Endothelial cell of umbilical vein (primary cell): ENCODE results near the gene KRTAP10-8. TPM values are rescaled to one million over a fixed set of nuclear protein-coding genes. Genes with fewer than 3 reads are reported as not detected.
"Not testable (repeated sequence)": the region's sequence is repeated elsewhere in the genome, so short reads cannot be mapped to it uniquely, and the experiment has no call there.

Experiments
- BruUV-seq: library from RNA; stranded (reverse); fragments of 400-500 nt; replicated peaks from 2 replicates; lab custom pipeline; 2021; lab: Mats Ljungman, UMichigan
- CTCF ChIA-PET: fragments of 300-600, 350-600 bp; sonication (Branson Sonifier 250); formaldehyde crosslinking; loops from one replicate; lab custom pipeline; 2021; ENCODE audit warnings: antibody characterized with exemption, inconsistent platforms; lab: Charles Lee
- POLR2A ChIA-PET: fragments of 300-600, 350-600 bp; sonication (Branson Sonifier 250); formaldehyde crosslinking; loops from one replicate; lab custom pipeline; 2021; ENCODE audit warnings: antibody characterized with exemption, inconsistent platforms; lab: Charles Lee
- DNase-seq: peaks from one replicate; pipeline ENCODE4 v3.0.0-alpha.2; 2011; ENCODE audit warnings: low read depth, low spot score
- FAIRE-seq: peaks from 2 replicates; lab custom pipeline; 2011; peaks lifted over from hg19 to GRCh38; lab: Jason Lieb, UNC
- H2AFZ ChIP-seq: 2 replicates; pipeline ENCODE4 v1.6.0; 2012; ENCODE audit warnings: low read depth, low read length, control low read depth, inconsistent platforms
- H3K27ac ChIP-seq: 2 replicates; pipeline ENCODE4 v1.5.1; 2011; ENCODE audit warnings: low read depth, mild to moderate bottlenecking, control low read depth, low read length, moderate library complexity; ENCODE audit not compliant: insufficient read depth
- H3K27me3 ChIP-seq, 2 experiments: 2 replicates each; pipeline versions ENCODE4 v1.6.0 to v1.6.1; 2011; ENCODE audit warnings: low read length in 2 of 2, mixed read lengths in 1 of 2; ENCODE audit not compliant: control insufficient read depth in 2 of 2, insufficient read depth in 2 of 2
- H3K36me3 ChIP-seq, 2 experiments: 2 replicates in 1 of 2; 3 replicates in 1 of 2; pipeline ENCODE4 v1.5.1; 2011; ENCODE audit warnings: low read length in 2 of 2, mild to moderate bottlenecking in 1 of 2, moderate library complexity in 1 of 2; ENCODE audit not compliant: control insufficient read depth in 2 of 2, insufficient read depth in 2 of 2; ENCODE audit errors: extremely low read depth in 1 of 2
- H3K4me1 ChIP-seq: 3 replicates; pipeline ENCODE4 v1.5.1; 2011; ENCODE audit warnings: mild to moderate bottlenecking, low read length; ENCODE audit not compliant: control insufficient read depth, insufficient read depth; ENCODE audit errors: extremely low read depth
- H3K4me2 ChIP-seq: 2 replicates; pipeline ENCODE4 v1.6.1; 2011; ENCODE audit warnings: low read length, control low read depth, mixed read lengths; ENCODE audit not compliant: insufficient read depth
- H3K4me3 ChIP-seq, 3 experiments: fragments of 200-600 bp in 1 of 3; sonication (generic), shearing (Covaris generic) in 1 of 3; replicated peaks in 1 of 3; 2 replicates each; pipeline ENCODE4 v1.5.1; 2011 to 2016; ENCODE audit warnings: control low read depth in 3 of 3, low read length in 3 of 3, mild to moderate bottlenecking in 2 of 3, inconsistent platforms in 1 of 3, low read depth in 1 of 3, moderate library complexity in 1 of 3; ENCODE audit not compliant: insufficient read depth in 1 of 3
- H3K79me2 ChIP-seq: 2 replicates; pipeline ENCODE4 v1.6.0; 2012; ENCODE audit warnings: low read length, inconsistent platforms; ENCODE audit not compliant: control insufficient read depth, insufficient read depth
- H3K9ac ChIP-seq: replicated peaks from 2 replicates; pipeline ENCODE3; 2011; ENCODE audit warnings: low read length, control low read depth; ENCODE audit not compliant: insufficient read depth; ENCODE audit errors: extremely low read depth
- H3K9me1 ChIP-seq: replicated peaks from 3 replicates; pipeline ENCODE4 v1.6.0; 2011; ENCODE audit warnings: mild to moderate bottlenecking, low read length; ENCODE audit not compliant: control insufficient read depth, insufficient read depth; ENCODE audit errors: extremely low read depth
- H3K9me3 ChIP-seq: replicated peaks from 2 replicates; pipeline ENCODE4 v1.5.1; 2012; ENCODE audit warnings: low read length, inconsistent platforms; ENCODE audit not compliant: control insufficient read depth, insufficient read depth
- H4K20me1 ChIP-seq: replicated peaks from 2 replicates; pipeline ENCODE3; 2011; ENCODE audit warnings: mild to moderate bottlenecking, low read length; ENCODE audit not compliant: control insufficient read depth, insufficient read depth; ENCODE audit errors: extremely low read depth
- CTCF ChIP-seq, 2 donors: IDR thresholded peaks; 1 replicate in 1 of 2; 2 replicates in 1 of 2; pipeline ENCODE4 v1.5.1; 2011; ENCODE audit warnings: low read length in 2 of 2, mild to moderate bottlenecking in 2 of 2, moderate library complexity in 2 of 2, control low read depth in 1 of 2, inconsistent platforms in 1 of 2, low read depth in 1 of 2; ENCODE audit not compliant: insufficient read depth in 1 of 2; ENCODE audit errors: extremely low read depth in 1 of 2
- EZH2 ChIP-seq: IDR thresholded peaks from 2 replicates; pipeline ENCODE4 v1.6.1; 2012; ENCODE audit warnings: borderline replicate concordance, low read depth, mild to moderate bottlenecking, moderate library complexity, low read length, inconsistent platforms; ENCODE audit not compliant: severe bottlenecking
- FOS ChIP-seq: IDR thresholded peaks from 2 replicates; pipeline ENCODE4 v1.6.1; 2011; ENCODE audit warnings: mild to moderate bottlenecking, low read length, moderate library complexity, borderline replicate concordance; ENCODE audit not compliant: insufficient read depth
- GATA2 ChIP-seq: IDR thresholded peaks from 2 replicates; pipeline ENCODE4 v1.7.0; 2011; ENCODE audit warnings: low read depth, mild to moderate bottlenecking, moderate library complexity, mixed read lengths, low read length; ENCODE audit not compliant: insufficient read length, insufficient read depth
- JUN ChIP-seq: IDR thresholded peaks from 2 replicates; pipeline ENCODE4 v1.6.1; 2011; ENCODE audit warnings: borderline replicate concordance, low read depth; ENCODE audit not compliant: insufficient read length, insufficient read depth
- MYC ChIP-seq: IDR thresholded peaks from one replicate; pipeline ENCODE4 v1.6.1; 2011; ENCODE audit warnings: mild to moderate bottlenecking, low read depth, low read length
- POLR2A ChIP-seq: IDR thresholded peaks from 2 replicates; pipeline ENCODE4 v1.6.1; 2012; ENCODE audit warnings: low read depth, mild to moderate bottlenecking, control low read depth, low read length
- POLR2AphosphoS5 ChIP-seq: IDR thresholded peaks from 2 replicates; pipeline ENCODE4 v1.6.1; 2012; ENCODE audit warnings: low read depth, mild to moderate bottlenecking, control low read depth, low read length, moderate library complexity; ENCODE audit not compliant: insufficient read depth
- dilution Hi-C: fragments of 300-500 bp; cut with MboI; formaldehyde crosslinking; loops from one replicate; pipeline ENCODE4 v1.15.0; 2019; ENCODE audit warnings: low sequenced_read_pairs; ENCODE audit not compliant: extremely low pct_ligation_motif_present
- intact Hi-C: fragments of 100-400 bp; cut with micrococcal nuclease; formaldehyde crosslinking; loops from one replicate; pipeline ENCODE4 v1.10.0; 2022
- polyA plus RNA-seq, 4 experiments: library from polyadenylated mRNA; depleted of rRNA in 3 of 4; stranded (reverse) in 3 of 4; unstranded in 1 of 4; fragments of >200 nt; gene quantifications; 2 replicates each; pipeline versions ENCODE4 v1.2.1 to v1.2.3, GENCODE V29; 2011 to 2012; ENCODE audit warnings: missing spikeins in 1 of 4
- total RNA-seq: library from RNA; stranded (reverse); gene quantifications from 2 replicates; pipeline ENCODE4 v1.2.3, GENCODE V29; 2021
- TF ChIP-seq, protein P1 (sequence below): IDR thresholded peaks from 2 replicates; pipeline ENCODE4 v1.6.1; 2011; ENCODE audit not compliant: insufficient read depth, insufficient read length

Gene KRTAP10-8
- total and polyA plus RNA-seq, 2 donors (not counting 3 experiments of a cell fraction or from before 2014, with no cell fraction given), result not detected

- H3K9ac ChIP-seq, dilution Hi-C loops, H3K27ac ChIP-seq, H3K9me1 ChIP-seq, H3K27me3 ChIP-seq, H3K4me1 ChIP-seq, H3K4me2 ChIP-seq, H2AFZ ChIP-seq, intact Hi-C loops, H3K9me3 ChIP-seq, H4K20me1 ChIP-seq, DNase-seq, H3K4me3 ChIP-seq, H3K36me3 ChIP-seq, H3K79me2 ChIP-seq, POLR2A ChIA-PET, FAIRE-seq, BruUV-seq: not testable (repeated sequence)
- CTCF ChIA-PET, result interaction anchor here (0.6 to 1.2 kb wide), 2 partner anchors 9 to 118 kb away, joined by 3 to 4 read pairs; partner anchors contain the start of gene KRTAP10-6
Observed at GRCh38 chr21:44601091-44601490, 10.8 kb upstream of the KRTAP10-8 start.

DNA sequence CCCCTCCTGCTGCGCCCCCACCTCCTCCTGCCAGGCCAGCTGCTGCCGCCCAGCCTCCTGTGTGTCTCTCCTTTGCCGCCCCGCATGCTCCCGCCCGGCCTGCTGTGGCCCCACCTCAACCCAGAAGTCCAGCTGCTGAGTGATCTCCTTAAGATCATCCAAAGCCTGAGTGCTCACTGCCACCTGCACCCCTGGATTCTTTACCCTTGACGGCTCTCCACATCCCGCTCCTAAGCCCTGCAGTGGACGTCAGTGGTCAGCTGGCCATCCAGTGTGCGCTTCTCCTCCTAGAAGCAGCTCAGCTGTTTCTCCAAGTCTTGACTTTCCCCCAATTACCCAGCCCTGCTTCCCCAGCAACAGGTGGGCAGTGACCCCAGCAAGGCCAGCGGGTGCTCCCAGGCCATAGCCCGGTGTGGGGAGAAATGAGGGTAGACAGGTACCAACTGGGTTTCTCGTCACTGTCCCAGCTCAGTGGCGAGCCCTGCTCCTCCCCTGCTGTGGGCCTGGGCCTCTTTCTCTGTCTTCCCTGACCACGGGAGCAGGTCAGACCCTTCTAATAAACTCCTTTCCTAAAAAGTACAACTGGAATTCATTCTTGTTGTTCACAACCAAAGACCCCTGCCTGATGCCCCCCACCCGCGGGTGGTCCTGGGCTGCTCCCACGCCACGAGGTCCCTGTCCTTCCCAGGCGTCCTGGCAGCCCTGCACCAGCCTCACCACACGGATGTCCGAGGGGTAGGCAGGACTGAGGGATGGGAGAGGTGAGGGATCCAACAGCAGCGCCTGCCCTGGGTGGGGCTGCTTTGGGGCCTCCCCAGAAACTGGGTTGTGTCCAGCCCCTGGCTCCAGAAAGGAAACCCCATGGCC is 10.1 kb upstream of the KRTAP10-8 start:
- Histone ChIP-seq H3K27me3 (peaks cover 0 to 5% of the 10 kb centered on the region in 2 experiments), H3K9me3 (no peaks in the 10 kb centered on the region), H3K36me3 (no peaks in the 10 kb centered on the region), H3K9me1 (no peaks in the 10 kb centered on the region), H3K9ac (no peak overlapping the region), H3K4me3 (no peak overlapping the region), H3K4me1 (no peaks in the 10 kb centered on the region), H3K4me2 (no peak overlapping the region), H4K20me1 (no peaks in the 10 kb centered on the region), H3K27ac (no peak overlapping the region), H3K79me2 (no peaks in the 10 kb centered on the region), H2AFZ (no peak overlapping the region)
- ChIA-PET CTCF (no interaction called here), POLR2A (no interaction called here)
- no peak for DNase-seq
- intact Hi-C loops (no loop called here), dilution Hi-C loops (no loop called here)
- BruUV-seq, result no TSS peak
- no peak for FAIRE-seq
- TF ChIP-seq POLR2A, result no peak
- TF ChIP-seq, protein P1, sequence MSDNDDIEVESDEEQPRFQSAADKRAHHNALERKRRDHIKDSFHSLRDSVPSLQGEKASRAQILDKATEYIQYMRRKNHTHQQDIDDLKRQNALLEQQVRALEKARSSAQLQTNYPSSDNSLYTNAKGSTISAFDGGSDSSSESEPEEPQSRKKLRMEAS, result no peak
- TF ChIP-seq EZH2, result no peak
- TF ChIP-seq CTCF (IDR thresholded peaks at IDR 0.05; ENCODE audit: extremely low read depth in 1 of 2, insufficient read depth in 1 of 2, low read depth in 1 of 2, low read length in 2 of 2), result no peak
- TF ChIP-seq GATA2, result no peak
- TF ChIP-seq FOS, result no peak
- TF ChIP-seq POLR2AphosphoS5, result no peak
- TF ChIP-seq MYC, result no peak
- no peak for TF ChIP-seq JUN
